ENCODE measurements around the gene RXFP2.

DNA sequence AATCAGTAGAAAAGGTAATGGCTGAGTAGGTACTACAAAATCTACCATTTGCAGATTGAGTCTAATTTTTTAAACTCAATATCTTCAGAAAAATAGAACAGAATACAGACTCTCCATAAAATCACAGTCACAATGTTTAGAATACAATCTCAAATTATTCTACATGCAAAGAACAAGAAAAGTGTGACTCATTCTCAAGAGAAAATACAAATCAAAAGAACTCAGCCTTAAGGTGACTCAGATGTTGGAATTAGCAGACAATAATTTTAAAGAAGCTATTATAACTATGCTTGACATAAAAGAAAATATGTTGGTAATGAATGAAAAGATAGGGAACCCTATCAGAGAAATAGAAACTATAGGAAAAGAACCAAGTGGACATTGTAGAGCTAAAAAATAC, 78.9 kb downstream of the RXFP2 start:
- TF ChIP-seq, protein P1, sequence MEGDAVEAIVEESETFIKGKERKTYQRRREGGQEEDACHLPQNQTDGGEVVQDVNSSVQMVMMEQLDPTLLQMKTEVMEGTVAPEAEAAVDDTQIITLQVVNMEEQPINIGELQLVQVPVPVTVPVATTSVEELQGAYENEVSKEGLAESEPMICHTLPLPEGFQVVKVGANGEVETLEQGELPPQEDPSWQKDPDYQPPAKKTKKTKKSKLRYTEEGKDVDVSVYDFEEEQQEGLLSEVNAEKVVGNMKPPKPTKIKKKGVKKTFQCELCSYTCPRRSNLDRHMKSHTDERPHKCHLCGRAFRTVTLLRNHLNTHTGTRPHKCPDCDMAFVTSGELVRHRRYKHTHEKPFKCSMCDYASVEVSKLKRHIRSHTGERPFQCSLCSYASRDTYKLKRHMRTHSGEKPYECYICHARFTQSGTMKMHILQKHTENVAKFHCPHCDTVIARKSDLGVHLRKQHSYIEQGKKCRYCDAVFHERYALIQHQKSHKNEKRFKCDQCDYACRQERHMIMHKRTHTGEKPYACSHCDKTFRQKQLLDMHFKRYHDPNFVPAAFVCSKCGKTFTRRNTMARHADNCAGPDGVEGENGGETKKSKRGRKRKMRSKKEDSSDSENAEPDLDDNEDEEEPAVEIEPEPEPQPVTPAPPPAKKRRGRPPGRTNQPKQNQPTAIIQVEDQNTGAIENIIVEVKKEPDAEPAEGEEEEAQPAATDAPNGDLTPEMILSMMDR (IDR thresholded peaks at IDR 0.05), result no peak
- TF ChIP-seq POLR2A (IDR thresholded peaks at IDR 0.05), result no peak
